Uterus (tissue), 2 donors: Measurements from ENCODE around the gene RELT.

Experiments
- POLR2A ChIP-seq, 2 donors: fragments of 450-650 bp; IDR thresholded peaks; one replicate each; pipeline ENCODE4 v1.6.1; 2016; ENCODE audit warnings: antibody characterized with exemption in 2 of 2, mild to moderate bottlenecking in 1 of 2, moderate library complexity in 1 of 2
- TF ChIP-seq, protein P1 (sequence below), 4 experiments: fragments of 200-600 bp in 2 of 4; fragments of 450-650 bp in 2 of 4; sonication (generic) in 2 of 4; IDR thresholded peaks; one replicate each; pipeline ENCODE4 v1.5.1; 2016 to 2019; ENCODE audit warnings: antibody characterized with exemption in 4 of 4, mild to moderate bottlenecking in 2 of 4, moderate library complexity in 1 of 4

DNA sequence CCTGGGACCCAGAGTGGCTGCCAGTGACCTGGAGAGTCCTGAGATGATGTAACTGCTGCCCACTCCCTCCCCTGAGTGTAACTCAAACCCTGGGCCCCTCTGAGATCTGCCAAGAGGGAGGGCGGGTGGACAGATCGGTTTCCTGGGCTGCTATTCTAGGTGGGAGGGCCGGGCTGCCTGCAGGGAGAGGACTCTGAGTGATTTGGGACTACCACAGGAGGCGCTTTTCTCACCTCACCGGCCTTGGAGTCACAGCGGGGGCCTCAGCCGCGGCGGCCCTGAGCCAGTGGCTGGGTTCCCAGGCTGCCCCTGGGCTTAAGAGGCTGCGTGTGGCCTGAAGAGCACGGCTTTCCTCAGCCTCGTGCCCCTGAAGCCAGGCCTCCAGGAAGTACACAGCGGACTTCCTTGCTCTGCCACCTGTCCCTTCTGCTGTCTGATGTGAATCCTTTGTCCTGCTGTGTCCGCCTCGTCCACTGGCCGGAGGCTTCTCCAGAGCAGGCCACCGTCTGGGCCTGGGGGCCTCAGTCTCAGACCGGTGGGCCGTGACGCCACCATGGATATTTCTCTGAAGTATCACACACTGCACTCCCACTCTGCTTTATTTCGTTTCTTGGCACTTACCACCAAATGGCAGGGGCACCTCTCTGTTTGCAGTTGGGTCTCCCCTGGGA, 11.5 kb downstream of the RELT start:
- TF ChIP-seq, protein P1, sequence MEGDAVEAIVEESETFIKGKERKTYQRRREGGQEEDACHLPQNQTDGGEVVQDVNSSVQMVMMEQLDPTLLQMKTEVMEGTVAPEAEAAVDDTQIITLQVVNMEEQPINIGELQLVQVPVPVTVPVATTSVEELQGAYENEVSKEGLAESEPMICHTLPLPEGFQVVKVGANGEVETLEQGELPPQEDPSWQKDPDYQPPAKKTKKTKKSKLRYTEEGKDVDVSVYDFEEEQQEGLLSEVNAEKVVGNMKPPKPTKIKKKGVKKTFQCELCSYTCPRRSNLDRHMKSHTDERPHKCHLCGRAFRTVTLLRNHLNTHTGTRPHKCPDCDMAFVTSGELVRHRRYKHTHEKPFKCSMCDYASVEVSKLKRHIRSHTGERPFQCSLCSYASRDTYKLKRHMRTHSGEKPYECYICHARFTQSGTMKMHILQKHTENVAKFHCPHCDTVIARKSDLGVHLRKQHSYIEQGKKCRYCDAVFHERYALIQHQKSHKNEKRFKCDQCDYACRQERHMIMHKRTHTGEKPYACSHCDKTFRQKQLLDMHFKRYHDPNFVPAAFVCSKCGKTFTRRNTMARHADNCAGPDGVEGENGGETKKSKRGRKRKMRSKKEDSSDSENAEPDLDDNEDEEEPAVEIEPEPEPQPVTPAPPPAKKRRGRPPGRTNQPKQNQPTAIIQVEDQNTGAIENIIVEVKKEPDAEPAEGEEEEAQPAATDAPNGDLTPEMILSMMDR (IDR thresholded peaks at IDR 0.05): no peak
- no peak for TF ChIP-seq POLR2A (IDR thresholded peaks at IDR 0.05)
